OCI-LY1 (cell line): ENCODE measurements around the gene OR13J1.

Experiments used
- H2AFZ ChIP-seq: fragments of 200-600 bp; sonication (generic), shearing (Covaris generic); 2 replicates; pipeline ENCODE4 v1.6.0; 2014; ENCODE audit warnings: antibody characterized with exemption, mild to moderate bottlenecking, low read length
- H3F3A ChIP-seq: fragments of 200-600 bp; sonication (generic), shearing (Covaris generic); 2 replicates; pipeline ENCODE4 v1.6.0; 2014; ENCODE audit warnings: mild to moderate bottlenecking, antibody characterized with exemption, low read length, moderate library complexity; ENCODE audit not compliant: insufficient read depth
- H3K27ac ChIP-seq: fragments of 200-600 bp; sonication (generic); 2 replicates; pipeline ENCODE4 v1.5.1; 2014; ENCODE audit warnings: low read length, mixed run types, mild to moderate bottlenecking, low read depth; ENCODE audit not compliant: poor library complexity, severe bottlenecking
- H3K27me3 ChIP-seq: fragments of 200-600 bp; sonication (generic); 2 replicates; pipeline ENCODE4 v1.6.0; 2014; ENCODE audit warnings: antibody characterized with exemption, mild to moderate bottlenecking, low read length, moderate library complexity; ENCODE audit not compliant: insufficient read depth
- H3K36me3 ChIP-seq: fragments of 200-600 bp; sonication (generic); 2 replicates; pipeline ENCODE4 v1.6.1; 2014; ENCODE audit warnings: mild to moderate bottlenecking, antibody characterized with exemption, low read length, moderate library complexity, mixed read lengths; ENCODE audit not compliant: insufficient read depth
- H3K4me1 ChIP-seq: fragments of 200-600 bp; sonication (generic); 2 replicates; pipeline ENCODE4 v1.5.1; 2014; ENCODE audit warnings: mild to moderate bottlenecking, low read length, moderate library complexity; ENCODE audit not compliant: insufficient read depth, severe bottlenecking
- H3K4me2 ChIP-seq: fragments of 200-600 bp; sonication (generic), shearing (Covaris generic); 2 replicates; pipeline ENCODE4 v1.6.1; 2014; ENCODE audit warnings: low read length
- H3K4me3 ChIP-seq: fragments of 200-600 bp; sonication (generic); 2 replicates; pipeline ENCODE4 v1.5.1; 2014; ENCODE audit warnings: low read length, low read depth, mild to moderate bottlenecking, mixed read lengths; ENCODE audit not compliant: poor library complexity, severe bottlenecking
- H3K79me2 ChIP-seq: fragments of 200-600 bp; shearing (Covaris generic); 2 replicates; pipeline ENCODE4 v1.6.1; 2016; ENCODE audit warnings: mixed run types, low read length, mixed read lengths; ENCODE audit not compliant: insufficient read depth
- H3K9ac ChIP-seq: fragments of 200-600 bp; sonication (generic), shearing (Covaris generic); 2 replicates; pipeline ENCODE4 v1.6.1; 2014; ENCODE audit warnings: mild to moderate bottlenecking, low read length, mixed read lengths
- H3K9me2 ChIP-seq: fragments of 200-600 bp; sonication (generic), shearing (Covaris generic); 2 replicates; pipeline ENCODE4 v1.6.1; 2014; ENCODE audit warnings: low read depth, mild to moderate bottlenecking, low read length, mixed read lengths
- H3K9me3 ChIP-seq: fragments of 200-600 bp; shearing (Covaris generic); 2 replicates; pipeline ENCODE4 v1.6.1; 2014; ENCODE audit warnings: low read length, mixed read lengths
- H4K20me1 ChIP-seq: fragments of 200-600 bp; sonication (generic), shearing (Covaris generic); 2 replicates; pipeline ENCODE4 v1.6.0; 2016; ENCODE audit warnings: mild to moderate bottlenecking, low read length; ENCODE audit not compliant: insufficient read depth
- EZH2 ChIP-seq: fragments of 200-600 bp; sonication (generic), shearing (Covaris generic); IDR thresholded peaks from 2 replicates; pipeline ENCODE4 v1.8.0; 2017; ENCODE audit warnings: borderline replicate concordance, mixed run types, mild to moderate bottlenecking, antibody characterized with exemption, low read length, moderate library complexity, mixed read lengths
- TF ChIP-seq, protein P1 (sequence below): fragments of 200-600 bp; sonication (generic), shearing (Covaris generic); IDR thresholded peaks from 2 replicates; pipeline ENCODE4 v1.5.1; 2017; ENCODE audit warnings: mild to moderate bottlenecking, antibody characterized with exemption, low read length, moderate library complexity, mixed read lengths

OR13J1 gene

DNA sequence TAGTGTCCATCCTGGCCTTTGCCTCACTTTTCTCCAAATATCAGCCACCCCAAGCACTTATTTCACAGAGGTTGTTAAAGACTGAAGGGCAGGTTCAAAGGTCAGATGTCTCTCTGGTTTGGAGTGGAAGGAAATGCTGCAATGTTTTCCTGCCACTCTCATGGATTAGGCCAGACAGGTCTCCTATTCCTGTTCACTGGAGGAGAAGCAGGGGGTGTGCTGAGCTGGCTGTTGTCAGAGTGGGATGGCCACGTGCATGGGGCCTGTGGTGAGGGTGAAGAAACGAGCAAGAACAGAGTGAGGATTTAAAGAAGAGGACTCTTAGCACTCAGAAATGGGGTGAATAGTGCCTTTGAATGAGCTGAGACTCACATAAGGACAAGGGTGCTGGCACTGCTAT lies 34.4 kb downstream of the OR13J1 start:
- Histone ChIP-seq H3K36me3 (no peaks in the 10 kb centered on the region), H3K79me2 (no peaks in the 10 kb centered on the region), H3K4me3 (no peak overlapping the region), H3F3A (no peaks in the 10 kb centered on the region), H3K4me1 (peaks cover 20% of the 10 kb centered on the region), H3K9me2 (no peaks in the 10 kb centered on the region), H3K9me3 (no peaks in the 10 kb centered on the region), H3K4me2 (no peak overlapping the region), H3K9ac (no peak overlapping the region), H4K20me1 (no peaks in the 10 kb centered on the region), H2AFZ (no peak overlapping the region), H3K27me3 (no peaks in the 10 kb centered on the region), H3K27ac (no peak overlapping the region)
- TF ChIP-seq, protein P1, sequence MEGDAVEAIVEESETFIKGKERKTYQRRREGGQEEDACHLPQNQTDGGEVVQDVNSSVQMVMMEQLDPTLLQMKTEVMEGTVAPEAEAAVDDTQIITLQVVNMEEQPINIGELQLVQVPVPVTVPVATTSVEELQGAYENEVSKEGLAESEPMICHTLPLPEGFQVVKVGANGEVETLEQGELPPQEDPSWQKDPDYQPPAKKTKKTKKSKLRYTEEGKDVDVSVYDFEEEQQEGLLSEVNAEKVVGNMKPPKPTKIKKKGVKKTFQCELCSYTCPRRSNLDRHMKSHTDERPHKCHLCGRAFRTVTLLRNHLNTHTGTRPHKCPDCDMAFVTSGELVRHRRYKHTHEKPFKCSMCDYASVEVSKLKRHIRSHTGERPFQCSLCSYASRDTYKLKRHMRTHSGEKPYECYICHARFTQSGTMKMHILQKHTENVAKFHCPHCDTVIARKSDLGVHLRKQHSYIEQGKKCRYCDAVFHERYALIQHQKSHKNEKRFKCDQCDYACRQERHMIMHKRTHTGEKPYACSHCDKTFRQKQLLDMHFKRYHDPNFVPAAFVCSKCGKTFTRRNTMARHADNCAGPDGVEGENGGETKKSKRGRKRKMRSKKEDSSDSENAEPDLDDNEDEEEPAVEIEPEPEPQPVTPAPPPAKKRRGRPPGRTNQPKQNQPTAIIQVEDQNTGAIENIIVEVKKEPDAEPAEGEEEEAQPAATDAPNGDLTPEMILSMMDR = no peak
- TF ChIP-seq EZH2 = no peak

GRCh38 chr9:35835216-35835632 lies 35.0 kb downstream of the OR13J1 start:
- H3K9me3 ChIP-seq = no peaks in the 10 kb centered on the region
- H3K27ac ChIP-seq = no peak overlapping the region
- peak overlapping the region; percentile 37 for H3K4me2 ChIP-seq
- H3K27me3 ChIP-seq = no peaks in the 10 kb centered on the region
- no peak overlapping the region for H2AFZ ChIP-seq
- H3K36me3 ChIP-seq = no peaks in the 10 kb centered on the region
- H4K20me1 ChIP-seq = no peaks in the 10 kb centered on the region
- H3K9ac ChIP-seq = no peak overlapping the region
- no peaks in the 10 kb centered on the region for H3K79me2 ChIP-seq
- H3K4me3 ChIP-seq = peak overlapping the region; percentile 17
- no peaks in the 10 kb centered on the region for H3F3A ChIP-seq
- H3K9me2 ChIP-seq = no peaks in the 10 kb centered on the region
- no peak for TF ChIP-seq EZH2
- TF ChIP-seq, protein P1 = peak; percentile 64
- H3K4me1 ChIP-seq = peaks cover 20% of the 10 kb centered on the region

DNA sequence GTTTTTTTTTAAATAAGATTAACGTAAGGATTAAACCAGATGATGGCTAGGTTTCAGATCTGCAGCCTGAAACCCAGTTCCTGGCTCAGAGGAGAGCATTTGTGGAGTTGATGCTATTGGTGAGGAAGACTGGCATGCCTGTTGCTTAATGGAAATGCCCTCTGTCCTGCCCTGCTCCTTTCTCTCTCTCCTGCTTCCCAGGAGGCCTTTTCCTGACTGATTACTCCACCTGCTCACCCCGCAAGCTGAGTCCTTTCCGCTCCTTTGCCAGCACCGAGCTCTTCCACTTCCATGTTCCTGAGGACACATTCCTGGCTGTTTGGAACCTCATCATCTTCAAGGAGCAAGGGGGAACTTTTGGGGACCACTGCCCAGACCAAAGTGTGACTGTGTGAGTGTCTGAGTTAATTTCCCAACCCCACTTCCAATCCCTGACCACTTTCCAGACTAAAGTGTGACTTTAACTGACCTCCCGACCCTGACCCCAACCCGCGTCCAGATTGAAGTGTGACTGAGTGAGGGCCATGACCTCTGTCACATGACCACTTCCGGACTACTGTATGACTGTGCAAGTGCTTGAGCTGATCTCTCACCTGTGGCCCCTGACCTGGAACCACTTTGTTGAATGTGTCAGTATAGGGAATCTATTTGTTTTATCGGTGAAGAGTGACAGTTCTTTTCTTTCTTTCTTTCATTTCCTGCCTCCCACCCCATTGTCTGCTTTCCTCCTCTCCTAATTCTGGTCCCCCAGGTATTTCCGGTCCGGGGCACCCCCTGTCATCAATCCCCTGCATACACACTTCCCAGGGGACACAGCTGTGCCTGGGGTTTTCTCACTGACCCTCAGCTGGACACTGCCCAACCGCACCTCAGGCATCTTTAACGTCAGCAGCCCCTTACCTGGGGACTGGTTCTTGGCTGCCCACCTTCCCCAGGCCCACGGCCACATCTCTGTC lies 35.7 kb downstream of the OR13J1 start:
- Histone ChIP-seq H3K27me3 (no peaks in the 10 kb centered on the region), H4K20me1 (no peaks in the 10 kb centered on the region), H2AFZ (peak overlapping the region; percentile 26; the same call in 1 of the 2 replicates), H3K4me2 (peak overlapping the region; percentile 37), H3K79me2 (no peaks in the 10 kb centered on the region), H3F3A (no peaks in the 10 kb centered on the region), H3K36me3 (no peaks in the 10 kb centered on the region), H3K9ac (no peak overlapping the region), H3K9me3 (no peaks in the 10 kb centered on the region), H3K4me3 (peak overlapping the region; percentile 17), H3K27ac (peak overlapping the region; percentile 50), H3K9me2 (no peaks in the 10 kb centered on the region), H3K4me1 (peaks cover 25% of the 10 kb centered on the region)
- TF ChIP-seq, protein P1 = no peak
- TF ChIP-seq EZH2 = no peak
